HepG2 (cell line): Measurements from ENCODE around the gene RAB3IP. TPM values are rescaled to one million over a fixed set of nuclear protein-coding genes. Genes with fewer than 3 reads are reported as not detected.

Source experiments
- ATAC-seq: fragments of 200-7000 bp; cut with Tn5 transposase; 3 replicates; pipeline ENCODE4 v1.9.1; 2020; ENCODE audit warnings: mild to moderate bottlenecking, moderate library complexity
- BruUV-seq: library from RNA; stranded (reverse); fragments of 400-500 nt; replicated peaks from 2 replicates; lab custom pipeline; 2021; lab: Mats Ljungman, UMichigan
- CTCF ChIA-PET: fragments of 300-600 bp; formaldehyde crosslinking; extraction: SDS; loops from one replicate; lab custom pipeline; 2021; ENCODE audit warnings: low total read pairs, inconsistent platforms, low intra/inter-chr PET ratio; lab: Yijun Ruan, JAX
- POLR2A ChIA-PET: fragments of 350-600 bp; sonication (Branson Sonifier 250); formaldehyde crosslinking; loops from one replicate; lab custom pipeline; 2020; ENCODE audit warnings: antibody characterized with exemption, inconsistent platforms; lab: Yijun Ruan, JAX
- DNase-seq: peaks from one replicate; pipeline ENCODE4 v3.0.0-alpha.2; 2015; ENCODE audit warnings: low spot score
- FAIRE-seq: peaks from 3 replicates; lab custom pipeline; 2011; peaks lifted over from hg19 to GRCh38; lab: Jason Lieb, UNC
- H2AFZ ChIP-seq: one replicate; pipeline ENCODE4 v1.6.1; 2011; ENCODE audit warnings: low read length, inconsistent platforms
- H3K27ac ChIP-seq: fragments of 300-600 bp; 3 replicates; pipeline ENCODE4 v1.8.0; 2011; ENCODE audit warnings: mixed run types, mild to moderate bottlenecking, mixed read lengths, low read length, inconsistent platforms; ENCODE audit not compliant: insufficient read depth; ENCODE audit errors: extremely low read length
- H3K27me3 ChIP-seq, 2 experiments: fragments of 200-600 bp in 1 of 2; 2 replicates in 1 of 2; 3 replicates in 1 of 2; pipeline versions ENCODE4 v1.6.0 to v1.8.0; 2011; ENCODE audit warnings: low read length in 2 of 2, mild to moderate bottlenecking in 2 of 2, moderate library complexity in 2 of 2, inconsistent platforms in 1 of 2; ENCODE audit not compliant: insufficient read depth in 2 of 2, control insufficient read depth in 1 of 2
- H3K36me3 ChIP-seq, 2 experiments: fragments of 200-600 bp in 1 of 2; replicated peaks in 1 of 2; 2 replicates in 1 of 2; 3 replicates in 1 of 2; pipeline versions ENCODE4 v1.5.1 to v1.8.0; 2011; ENCODE audit warnings: low read length in 2 of 2, inconsistent platforms in 1 of 2; ENCODE audit not compliant: insufficient read depth in 2 of 2, control insufficient read depth in 1 of 2
- H3K4me1 ChIP-seq: 2 replicates; pipeline ENCODE4 v1.5.1; 2012; ENCODE audit warnings: low read length, inconsistent platforms; ENCODE audit not compliant: insufficient read depth
- H3K4me2 ChIP-seq: 2 replicates; pipeline ENCODE4 v1.6.0; 2011; ENCODE audit warnings: low read depth, low read length, inconsistent platforms
- H3K4me3 ChIP-seq, 3 experiments: fragments of 200-600 bp in 1 of 3; sonication (generic), shearing (Covaris generic) in 1 of 3; replicated peaks in 1 of 3; 2 replicates each; pipeline ENCODE4 v1.5.1; 2011 to 2016; ENCODE audit warnings: low read length in 3 of 3, inconsistent platforms in 2 of 3, low read depth in 2 of 3, mild to moderate bottlenecking in 2 of 3, control low read depth in 1 of 3, mixed read lengths in 1 of 3; ENCODE audit not compliant: insufficient read depth in 1 of 3
- H3K79me2 ChIP-seq: one replicate; pipeline ENCODE4 v1.6.1; 2011; ENCODE audit warnings: low read length, inconsistent platforms; ENCODE audit not compliant: insufficient read depth
- H3K9ac ChIP-seq: 2 replicates; pipeline ENCODE4 v1.6.0; 2011; ENCODE audit warnings: mild to moderate bottlenecking, low read depth, low read length, inconsistent platforms; ENCODE audit not compliant: insufficient read depth
- H3K9me3 ChIP-seq: 2 replicates; pipeline ENCODE4 v1.5.1; 2012; ENCODE audit warnings: mild to moderate bottlenecking, low read length
- H4K20me1 ChIP-seq: 2 replicates; pipeline ENCODE4 v1.6.0; 2011; ENCODE audit warnings: inconsistent platforms, mild to moderate bottlenecking, low read length, moderate library complexity; ENCODE audit not compliant: insufficient read depth
- AKAP8 ChIP-seq: sonication (generic); formaldehyde crosslinking; IDR thresholded peaks from 2 replicates; pipeline ENCODE4 v1.5.1; 2020; ENCODE audit warnings: mild to moderate bottlenecking, missing genetic modification reagents
- ATF7 ChIP-seq, 2 experiments: fragments of 450-650 bp in 1 of 2; sonication (generic) in 1 of 2; formaldehyde crosslinking in 1 of 2; IDR thresholded peaks; 2 replicates each; pipeline versions ENCODE4 v1.4.0 to v1.6.1; 2016 to 2020; ENCODE audit warnings: antibody characterized with exemption in 1 of 2, mild to moderate bottlenecking in 1 of 2, missing genetic modification reagents in 1 of 2
- HNF4A ChIP-seq: sonication (generic); formaldehyde crosslinking; IDR thresholded peaks from 2 replicates; pipeline ENCODE4 v1.4.0; 2020; ENCODE audit warnings: missing genetic modification reagents
- HOXD1 ChIP-seq: sonication (generic); formaldehyde crosslinking; IDR thresholded peaks from 2 replicates; pipeline ENCODE4 v1.5.0; 2020; ENCODE audit warnings: missing genetic modification reagents
- JUNB ChIP-seq: sonication (generic); formaldehyde crosslinking; IDR thresholded peaks from 2 replicates; pipeline ENCODE4 v1.8.0; 2022; ENCODE audit warnings: missing genetic modification reagents, mild to moderate bottlenecking, borderline replicate concordance
- MED13 ChIP-seq: sonication (generic); formaldehyde crosslinking; IDR thresholded peaks from 2 replicates; pipeline ENCODE4 v1.5.0; 2020; ENCODE audit warnings: missing genetic modification reagents
- MIER3 ChIP-seq: IDR thresholded peaks from 2 replicates; pipeline ENCODE4 v1.6.1; 2016; ENCODE audit warnings: missing compliant biosample characterization, borderline replicate concordance
- PATZ1 ChIP-seq: sonication (generic); formaldehyde crosslinking; IDR thresholded peaks from 2 replicates; pipeline ENCODE4 v1.4.0; 2020; ENCODE audit warnings: missing genetic modification reagents
- PAX8 ChIP-seq: sonication (generic); formaldehyde crosslinking; IDR thresholded peaks from 2 replicates; pipeline ENCODE4 v1.8.0; 2022; ENCODE audit warnings: mild to moderate bottlenecking, missing genetic modification reagents, borderline replicate concordance
- POLR2A ChIP-seq, 2 experiments: IDR thresholded peaks; 2 replicates each; pipeline ENCODE4 v1.6.1; 2011; ENCODE audit warnings: low read depth in 2 of 2, low read length in 2 of 2, mild to moderate bottlenecking in 1 of 2, moderate library complexity in 1 of 2; ENCODE audit not compliant: insufficient read depth in 1 of 2
- PPARG ChIP-seq: conservative IDR thresholded peaks from 2 replicates; pipeline ENCODE4 v1.6.1; 2016; ENCODE audit warnings: missing biosample characterization, missing genetic modification reagents
- REPIN1 ChIP-seq: sonication (generic); formaldehyde crosslinking; IDR thresholded peaks from 2 replicates; pipeline ENCODE4 v1.8.0; 2022; ENCODE audit warnings: missing genetic modification reagents, low read depth, mild to moderate bottlenecking, borderline replicate concordance
- SOX5 ChIP-seq: IDR thresholded peaks from 2 replicates; pipeline ENCODE4 v1.6.1; 2016; ENCODE audit warnings: borderline replicate concordance
- ZNF296 ChIP-seq: sonication (generic); formaldehyde crosslinking; conservative IDR thresholded peaks from 2 replicates; pipeline ENCODE4 v1.5.0; 2020; ENCODE audit warnings: mild to moderate bottlenecking, missing genetic modification reagents
- ZNF333 ChIP-seq: sonication (generic); formaldehyde crosslinking; IDR thresholded peaks from 2 replicates; pipeline ENCODE4 v1.4.0; 2020; ENCODE audit warnings: mild to moderate bottlenecking, missing genetic modification reagents, borderline replicate concordance
- ZNF713 ChIP-seq: sonication (generic); formaldehyde crosslinking; IDR thresholded peaks from 2 replicates; pipeline ENCODE4 v1.4.0; 2020; ENCODE audit warnings: mild to moderate bottlenecking, missing genetic modification reagents
- ZSCAN22 ChIP-seq: sonication (generic); formaldehyde crosslinking; IDR thresholded peaks from 2 replicates; pipeline ENCODE4 v1.4.0; 2020; ENCODE audit warnings: mild to moderate bottlenecking, missing genetic modification reagents
- ZSCAN29 ChIP-seq: sonication (generic); formaldehyde crosslinking; conservative IDR thresholded peaks from 2 replicates; pipeline ENCODE4 v1.4.0; 2020; ENCODE audit warnings: mild to moderate bottlenecking, missing genetic modification reagents
- WGBS: methylation state at CpG from one replicate; pipeline ENCODE4 v1.1.6; 2017; ENCODE audit warnings: low lambda C conversion rate; 5-methylcytosine and 5-hydroxymethylcytosine counted together
- in situ Hi-C: cut with HindIII; loops from 2 replicates; pipeline ENCODE4 v1.10.0; 2017; ENCODE audit warnings: low pct_unique_long_range_greater_than_20kb; ENCODE audit not compliant: extremely low pct_ligation_motif_present
- intact Hi-C: fragments of 100-400 bp; cut with micrococcal nuclease; formaldehyde crosslinking; loops from one replicate; pipeline ENCODE4 v1.10.0; 2022; ENCODE audit not compliant: unreplicated experiment
- polyA plus RNA-seq, 8 experiments: library from polyadenylated mRNA; depleted of rRNA in 3 of 8; stranded (reverse) in 7 of 8; unstranded in 1 of 8; fragments of >200 nt; fragmentation: Illumina TruSeq in 4 of 8; extraction: Trizol in 4 of 8; gene quantifications; 2 replicates each; pipeline versions ENCODE4 v1.2.1 to v1.2.3, GENCODE V29; 2011 to 2016; ENCODE audit warnings: low read depth in 4 of 8, missing spikeins in 1 of 8, mixed read lengths in 1 of 8; ENCODE audit not compliant: insufficient read depth in 1 of 8
- total RNA-seq, 5 experiments: library from RNA; depleted of rRNA; stranded (reverse); fragments of >200 nt; fragmentation: Illumina TruSeq; extraction: Trizol; gene quantifications; 2 replicates each; pipeline ENCODE4 v1.2.3, GENCODE V29; 2016; ENCODE audit warnings: low read depth in 1 of 5

Gene RAB3IP
- total and polyA plus RNA-seq, 2 of the 13 experiments (the other 11 are each of a cell fraction or from before 2014, with no cell fraction given): 33.6 to 41.1 TPM

DNA sequence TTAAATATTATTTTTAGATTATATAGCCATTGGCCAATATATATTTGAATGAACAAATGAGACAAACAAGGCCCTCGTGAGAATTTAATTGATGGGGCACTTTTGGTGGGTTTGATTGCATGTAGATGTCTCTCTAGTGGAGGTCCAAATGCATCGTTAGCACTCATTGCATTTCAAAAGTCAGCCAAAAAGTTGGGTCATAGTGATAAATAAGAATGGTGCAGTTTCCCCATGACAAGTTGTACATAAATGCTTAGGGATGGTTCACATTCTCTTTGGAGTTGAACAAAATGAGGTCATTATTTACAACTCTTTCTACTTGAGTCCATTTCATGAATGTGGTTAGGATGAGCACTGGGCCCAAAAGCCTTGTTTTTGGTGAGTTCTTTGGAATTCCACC lies 40.6 kb upstream of the RAB3IP start:
- Histone ChIP-seq H3K79me2 (no peaks in the 10 kb centered on the region), H3K4me3 (no peak overlapping the region), H2AFZ (no peak overlapping the region), H4K20me1 (no peaks in the 10 kb centered on the region), H3K36me3 (no peaks in the 10 kb centered on the region), H3K4me1 (no peaks in the 10 kb centered on the region), H3K27me3 (no peaks in the 10 kb centered on the region; a peak in 1 of 5 replicates), H3K4me2 (no peak overlapping the region), H3K9ac (no peak overlapping the region), H3K27ac (no peak overlapping the region), H3K9me3 (no peaks in the 10 kb centered on the region)
- WGBS: 38% methylated on average over 2 of the region's 2 CpGs
- no TSS peak for BruUV-seq
- POLR2A ChIA-PET: no interaction called here
- intact Hi-C loops (no loop called here), in situ Hi-C loops (no loop called here)
- FAIRE-seq (no peak), ATAC-seq (no peak), DNase-seq (no peak)
- no peak for TF ChIP-seq ZNF713 (CRISPR knock-in tag)
- TF ChIP-seq ATF7 (IDR thresholded peaks at IDR 0.05): 0 out of 2 replicates have a peak, but pooled peaks have one; percentile 22
- TF ChIP-seq ATF7 (CRISPR knock-in tag; IDR thresholded peaks at IDR 0.05): no peak
- CTCF ChIA-PET: no interaction called here

DNA sequence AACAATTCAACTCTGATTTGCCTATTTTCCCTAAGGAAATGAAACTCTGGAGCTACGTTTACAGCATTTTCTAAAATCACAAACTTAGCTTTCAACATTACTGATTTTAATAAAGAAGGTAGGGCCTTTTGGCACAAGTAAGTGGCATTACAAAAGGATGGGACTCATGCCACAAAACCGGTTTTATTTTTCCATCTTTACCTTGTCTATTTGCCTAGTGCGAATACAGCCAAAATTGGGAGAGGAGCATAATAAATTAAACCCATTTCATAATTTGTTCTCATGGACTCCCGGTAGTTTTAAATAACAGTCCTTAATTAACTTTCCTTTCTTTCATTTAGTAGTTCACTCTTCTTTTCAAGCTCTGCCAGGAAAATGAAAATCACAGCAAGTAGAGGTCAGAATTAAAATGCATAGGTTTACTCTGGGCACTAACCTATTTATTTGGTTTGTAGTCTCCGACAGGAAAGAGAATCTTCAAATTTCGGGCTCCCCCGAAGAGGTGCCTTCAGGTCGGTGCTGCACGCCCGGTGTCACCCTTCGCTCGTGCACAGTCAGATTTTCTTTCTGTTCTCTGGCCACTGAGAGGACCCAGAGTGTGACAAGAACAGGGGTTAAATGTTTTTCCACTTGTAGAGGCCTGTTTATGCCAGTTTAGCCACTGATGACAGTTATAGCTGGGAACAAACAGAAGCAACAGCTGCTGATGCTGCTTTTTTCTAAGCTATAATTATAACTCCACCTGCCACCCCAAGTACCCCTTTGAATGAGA lies 39.7 kb upstream of the RAB3IP start, which contains the start of gene BEST3:
Gene BEST3, minus strand, starts transcription at position 535 of the 772 bp plus-strand sequence. CDS start 1,505 bp downstream, outside the sequence.
- H3K27ac ChIP-seq: no peak within 1 kb of the TSS
- no peaks in the 10 kb centered on the region; a peak in 1 of 5 replicates for H3K27me3 ChIP-seq
- TF ChIP-seq AKAP8 (no peak), ZNF333 (no peak), PATZ1 (CRISPR knock-in tag) (no peak), HOXD1 (no peak), REPIN1 (CRISPR knock-in tag) (no peak), ZNF296 (no peak), PPARG (CRISPR knock-in tag) (no peak), HNF4A (CRISPR knock-in tag) (no peak), ZSCAN22 (no peak), JUNB (CRISPR knock-in tag) (no peak), MIER3 (CRISPR knock-in tag) (no peak), ZSCAN29 (CRISPR knock-in tag) (no peak), SOX5 (CRISPR knock-in tag) (no peak), MED13 (CRISPR knock-in tag) (no peak), POLR2A (IDR thresholded peaks at IDR 0.05; ENCODE audit: insufficient read depth in 1 of 2, low read depth in 2 of 2, low read length in 2 of 2) (no peak), PAX8 (CRISPR knock-in tag) (no peak)
- FAIRE-seq: no peak
- no peaks in the 10 kb centered on the region for H3K79me2 ChIP-seq
- H2AFZ ChIP-seq: no peak within 1 kb of the TSS
- no peak within 1 kb of the TSS for H3K4me3 ChIP-seq
- ATAC-seq: no peak
- H4K20me1 ChIP-seq: no peaks in the 10 kb centered on the region
- in situ Hi-C loops (no loop called here), intact Hi-C loops (no loop called here)
- ChIA-PET CTCF (no interaction called here), POLR2A (no interaction called here)
- DNase-seq: no peak
- H3K36me3 ChIP-seq: no peaks in the 10 kb centered on the region
- no peaks in the 10 kb centered on the region for H3K9me3 ChIP-seq
- WGBS: 68% methylated on average over 12 of the region's 12 CpGs
- no TSS peak for BruUV-seq
- no peaks in the 10 kb centered on the region for H3K4me1 ChIP-seq
- no peak within 1 kb of the TSS for H3K9ac ChIP-seq
- H3K4me2 ChIP-seq: no peak within 1 kb of the TSS
